OCI-LY1 (cell line): ENCODE measurements around the gene NMT1.

Experiments used
- H2AFZ ChIP-seq: fragments of 200-600 bp; sonication (generic), shearing (Covaris generic); 2 replicates; pipeline ENCODE4 v1.6.0; 2014; ENCODE audit warnings: antibody characterized with exemption, mild to moderate bottlenecking, low read length
- H3F3A ChIP-seq: fragments of 200-600 bp; sonication (generic), shearing (Covaris generic); 2 replicates; pipeline ENCODE4 v1.6.0; 2014; ENCODE audit warnings: mild to moderate bottlenecking, antibody characterized with exemption, low read length, moderate library complexity; ENCODE audit not compliant: insufficient read depth
- H3K27ac ChIP-seq: fragments of 200-600 bp; sonication (generic); 2 replicates; pipeline ENCODE4 v1.5.1; 2014; ENCODE audit warnings: low read length, mixed run types, mild to moderate bottlenecking, low read depth; ENCODE audit not compliant: poor library complexity, severe bottlenecking
- H3K27me3 ChIP-seq: fragments of 200-600 bp; sonication (generic); 2 replicates; pipeline ENCODE4 v1.6.0; 2014; ENCODE audit warnings: antibody characterized with exemption, mild to moderate bottlenecking, low read length, moderate library complexity; ENCODE audit not compliant: insufficient read depth
- H3K36me3 ChIP-seq: fragments of 200-600 bp; sonication (generic); 2 replicates; pipeline ENCODE4 v1.6.1; 2014; ENCODE audit warnings: mild to moderate bottlenecking, antibody characterized with exemption, low read length, moderate library complexity, mixed read lengths; ENCODE audit not compliant: insufficient read depth
- H3K4me1 ChIP-seq: fragments of 200-600 bp; sonication (generic); 2 replicates; pipeline ENCODE4 v1.5.1; 2014; ENCODE audit warnings: mild to moderate bottlenecking, low read length, moderate library complexity; ENCODE audit not compliant: insufficient read depth, severe bottlenecking
- H3K4me2 ChIP-seq: fragments of 200-600 bp; sonication (generic), shearing (Covaris generic); 2 replicates; pipeline ENCODE4 v1.6.1; 2014; ENCODE audit warnings: low read length
- H3K4me3 ChIP-seq: fragments of 200-600 bp; sonication (generic); 2 replicates; pipeline ENCODE4 v1.5.1; 2014; ENCODE audit warnings: low read length, low read depth, mild to moderate bottlenecking, mixed read lengths; ENCODE audit not compliant: poor library complexity, severe bottlenecking
- H3K79me2 ChIP-seq: fragments of 200-600 bp; shearing (Covaris generic); 2 replicates; pipeline ENCODE4 v1.6.1; 2016; ENCODE audit warnings: mixed run types, low read length, mixed read lengths; ENCODE audit not compliant: insufficient read depth
- H3K9ac ChIP-seq: fragments of 200-600 bp; sonication (generic), shearing (Covaris generic); 2 replicates; pipeline ENCODE4 v1.6.1; 2014; ENCODE audit warnings: mild to moderate bottlenecking, low read length, mixed read lengths
- H3K9me2 ChIP-seq: fragments of 200-600 bp; sonication (generic), shearing (Covaris generic); 2 replicates; pipeline ENCODE4 v1.6.1; 2014; ENCODE audit warnings: low read depth, mild to moderate bottlenecking, low read length, mixed read lengths
- H3K9me3 ChIP-seq: fragments of 200-600 bp; shearing (Covaris generic); 2 replicates; pipeline ENCODE4 v1.6.1; 2014; ENCODE audit warnings: low read length, mixed read lengths
- H4K20me1 ChIP-seq: fragments of 200-600 bp; sonication (generic), shearing (Covaris generic); 2 replicates; pipeline ENCODE4 v1.6.0; 2016; ENCODE audit warnings: mild to moderate bottlenecking, low read length; ENCODE audit not compliant: insufficient read depth
- CTCF ChIP-seq: fragments of 200-600 bp; sonication (generic), shearing (Covaris generic); IDR thresholded peaks from 2 replicates; pipeline ENCODE4 v1.5.1; 2017; ENCODE audit warnings: mild to moderate bottlenecking, antibody characterized with exemption, low read length, moderate library complexity, mixed read lengths
- EZH2 ChIP-seq: fragments of 200-600 bp; sonication (generic), shearing (Covaris generic); IDR thresholded peaks from 2 replicates; pipeline ENCODE4 v1.8.0; 2017; ENCODE audit warnings: borderline replicate concordance, mixed run types, mild to moderate bottlenecking, antibody characterized with exemption, low read length, moderate library complexity, mixed read lengths

The NMT1 gene

DNA sequence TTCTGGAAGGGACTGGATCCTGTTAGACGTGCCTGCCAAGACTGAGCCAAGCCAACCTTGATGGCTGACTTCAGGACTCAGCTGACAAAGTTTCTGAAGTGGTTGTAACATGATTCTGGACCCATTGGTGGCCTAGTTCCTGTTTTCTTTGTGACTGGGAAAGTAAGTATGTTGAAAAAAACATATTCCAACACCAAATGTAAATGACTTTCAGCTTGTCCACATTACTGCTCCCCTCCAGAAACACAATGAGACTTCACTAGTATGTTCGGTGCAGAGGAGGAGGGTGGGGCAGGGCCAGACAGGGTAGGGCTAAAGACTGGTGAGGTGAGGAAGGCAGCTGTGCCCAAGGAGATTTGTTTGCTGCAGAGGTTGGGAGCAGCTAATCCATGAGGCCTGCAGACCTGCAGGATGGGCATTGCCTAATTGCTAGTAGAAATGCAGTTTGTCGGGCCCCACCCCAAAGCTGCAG lies 26.4 kb downstream of the NMT1 start:
- no peak for TF ChIP-seq CTCF
- TF ChIP-seq EZH2, result no peak
- peaks cover 98% of the 10 kb centered on the region for H3K36me3 ChIP-seq
- no peak overlapping the region for H3K27ac ChIP-seq

DNA sequence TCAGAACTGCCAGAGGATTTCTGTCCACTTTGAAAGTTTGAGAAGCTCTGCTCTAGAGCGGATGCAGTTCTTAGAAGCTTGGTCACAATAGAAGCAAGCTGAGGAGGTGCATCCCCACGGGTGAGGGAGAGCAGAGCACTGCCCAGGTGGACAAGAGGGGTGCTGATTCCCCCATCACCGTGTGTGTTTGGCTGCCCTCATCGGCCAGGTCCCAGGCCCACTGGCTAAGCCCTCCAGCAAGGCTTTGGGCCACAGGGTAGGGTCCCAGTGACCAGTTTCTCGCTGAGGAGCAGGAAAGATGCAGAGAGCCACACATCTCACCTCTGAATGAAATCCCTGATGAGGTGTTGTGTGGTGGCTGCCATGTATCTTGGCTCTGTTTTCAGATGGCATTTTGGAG lies 26.9 kb downstream of the NMT1 start:
- TF ChIP-seq CTCF (no peak), EZH2 (no peak)
- Histone ChIP-seq H4K20me1 (no peaks in the 10 kb centered on the region), H2AFZ (no peak overlapping the region), H3K79me2 (no peaks in the 10 kb centered on the region), H3K4me2 (no peak overlapping the region), H3K9me2 (no peaks in the 10 kb centered on the region), H3K9ac (no peak overlapping the region), H3K36me3 (peaks cover 98% of the 10 kb centered on the region), H3K4me1 (no peaks in the 10 kb centered on the region), H3K27ac (no peak overlapping the region), H3K27me3 (no peaks in the 10 kb centered on the region), H3F3A (no peaks in the 10 kb centered on the region), H3K4me3 (no peak overlapping the region), H3K9me3 (no peaks in the 10 kb centered on the region)

More for the DNA sequence above, 26.4 kb downstream of the NMT1 start:
- H3K27me3 ChIP-seq, result no peaks in the 10 kb centered on the region
- H4K20me1 ChIP-seq, result no peaks in the 10 kb centered on the region
- H3K4me2 ChIP-seq, result no peak overlapping the region
- H3K9ac ChIP-seq, result no peak overlapping the region
- no peaks in the 10 kb centered on the region for H3K4me1 ChIP-seq
- H3K9me3 ChIP-seq, result no peaks in the 10 kb centered on the region
- H2AFZ ChIP-seq, result no peak overlapping the region
- H3K9me2 ChIP-seq, result no peaks in the 10 kb centered on the region
- no peak overlapping the region for H3K4me3 ChIP-seq
- no peaks in the 10 kb centered on the region for H3K79me2 ChIP-seq
- no peaks in the 10 kb centered on the region for H3F3A ChIP-seq

- H3K4me3 ChIP-seq, result no peak overlapping the region
- H3K4me2 ChIP-seq, result no peak overlapping the region
- H3K9me3 ChIP-seq, result no peaks in the 10 kb centered on the region
- no peaks in the 10 kb centered on the region for H3K4me1 ChIP-seq
- no peaks in the 10 kb centered on the region for H3K27me3 ChIP-seq
- H2AFZ ChIP-seq, result no peak overlapping the region
- TF ChIP-seq EZH2, result no peak
- TF ChIP-seq CTCF, result no peak
- no peaks in the 10 kb centered on the region for H3K9me2 ChIP-seq
- no peaks in the 10 kb centered on the region for H4K20me1 ChIP-seq
- H3K27ac ChIP-seq, result no peak overlapping the region
- no peak overlapping the region for H3K9ac ChIP-seq
- H3K36me3 ChIP-seq, result peaks cover 98% of the 10 kb centered on the region
- H3F3A ChIP-seq, result no peaks in the 10 kb centered on the region
- H3K79me2 ChIP-seq, result no peaks in the 10 kb centered on the region
These were observed 27.6 kb downstream of the NMT1 start for GRCh38 chr17:45088741-45089140.
